SK-N-SH treated with all-trans-retinoic acid at 6 μM for 48 hours (cell line): ENCODE data around the gene TEAD3.
"Not testable (repeated sequence)": the region's sequence is repeated elsewhere in the genome, so short reads cannot be mapped to it uniquely, and the experiment has no call there.

Source experiments
- ATAC-seq: fragments of 200-7000 bp; cut with Tn5 transposase; 3 replicates; pipeline ENCODE4 v1.9.1; 2020; ENCODE audit warnings: mild to moderate bottlenecking, moderate library complexity
- ARNTL ChIP-seq: fragments of 450-650 bp; formaldehyde crosslinking; IDR thresholded peaks from 2 replicates; pipeline ENCODE4 v1.5.0; 2020; ENCODE audit warnings: low read depth, mild to moderate bottlenecking, moderate library complexity, borderline replicate concordance
- BACH2 ChIP-seq: fragments of 250-450 bp; sonication (Bioruptor Pico); IDR thresholded peaks from 2 replicates; pipeline ENCODE4 v1.9.0; 2021; ENCODE audit warnings: mild to moderate bottlenecking, borderline replicate concordance
- CSDC2 ChIP-seq: fragments of 250-450 bp; sonication (Bioruptor Pico); IDR thresholded peaks from 2 replicates; pipeline ENCODE4 v1.5.0; 2020; ENCODE audit warnings: mild to moderate bottlenecking, moderate library complexity
- CSRNP3 ChIP-seq: fragments of 250-450 bp; sonication (Bioruptor Pico); IDR thresholded peaks from 2 replicates; pipeline ENCODE4 v1.5.1; 2021; ENCODE audit warnings: mild to moderate bottlenecking, moderate library complexity
- ESRRG ChIP-seq: fragments of 250-450 bp; sonication (Bioruptor Pico); IDR thresholded peaks from 2 replicates; pipeline ENCODE4 v1.6.1; 2021; ENCODE audit warnings: mild to moderate bottlenecking
- GLIS3 ChIP-seq: fragments of 250-450 bp; sonication (Bioruptor Pico); IDR thresholded peaks from 2 replicates; pipeline ENCODE4 v1.5.0; 2020; ENCODE audit warnings: mild to moderate bottlenecking, moderate library complexity
- ISL1 ChIP-seq: fragments of 250-450 bp; sonication (Bioruptor Pico); IDR thresholded peaks from 2 replicates; pipeline ENCODE4 v2.1.2; 2022; ENCODE audit warnings: mild to moderate bottlenecking, moderate library complexity
- PATZ1 ChIP-seq: fragments of 250-450 bp; sonication (Bioruptor Pico); IDR thresholded peaks from 2 replicates; pipeline ENCODE4 v1.8.0; 2020; ENCODE audit warnings: mild to moderate bottlenecking, moderate library complexity, borderline replicate concordance
- POU6F1 ChIP-seq: fragments of 250-450 bp; sonication (Bioruptor Pico); IDR thresholded peaks from 2 replicates; pipeline ENCODE4 v1.8.0; 2021; ENCODE audit warnings: low read depth, mild to moderate bottlenecking, moderate library complexity, borderline replicate concordance
- PPARA ChIP-seq: fragments of 250-450 bp; sonication (Bioruptor Pico); IDR thresholded peaks from 2 replicates; pipeline ENCODE4 v1.5.0; 2020; ENCODE audit warnings: mild to moderate bottlenecking, borderline replicate concordance
- RARB ChIP-seq: fragments of 250-450 bp; sonication (Bioruptor Pico); IDR thresholded peaks from 2 replicates; pipeline ENCODE4 v1.8.0; 2021; ENCODE audit warnings: mild to moderate bottlenecking, moderate library complexity
- SNAI2 ChIP-seq: fragments of 250-450 bp; sonication (Bioruptor Pico); IDR thresholded peaks from 2 replicates; pipeline ENCODE4 v1.5.0; 2020; ENCODE audit warnings: mild to moderate bottlenecking, moderate library complexity
- TCF4 ChIP-seq: fragments of 250-450 bp; sonication (Bioruptor Pico); IDR thresholded peaks from 2 replicates; pipeline ENCODE4 v1.8.0; 2021; ENCODE audit warnings: mild to moderate bottlenecking, moderate library complexity, borderline replicate concordance
- ZC3H10 ChIP-seq: fragments of 250-450 bp; sonication (Bioruptor Pico); IDR thresholded peaks from 2 replicates; pipeline ENCODE4 v1.5.1; 2021; ENCODE audit warnings: mild to moderate bottlenecking, moderate library complexity
- ZFP3 ChIP-seq: fragments of 250-450 bp; sonication (Bioruptor Pico); IDR thresholded peaks from 2 replicates; pipeline ENCODE4 v1.5.0; 2020; ENCODE audit warnings: mild to moderate bottlenecking, moderate library complexity
- ZFP30 ChIP-seq: fragments of 450-650 bp; formaldehyde crosslinking; IDR thresholded peaks from 2 replicates; pipeline ENCODE4 v1.5.0; 2022; ENCODE audit warnings: mild to moderate bottlenecking, moderate library complexity
- ZNF70 ChIP-seq: fragments of 450-650 bp; formaldehyde crosslinking; IDR thresholded peaks from 2 replicates; pipeline ENCODE4 v1.5.0; 2020; ENCODE audit warnings: mild to moderate bottlenecking, moderate library complexity
- ZNF8 ChIP-seq: fragments of 450-650 bp; formaldehyde crosslinking; IDR thresholded peaks from 2 replicates; pipeline ENCODE4 v1.5.0; 2020; ENCODE audit warnings: mild to moderate bottlenecking, moderate library complexity
- TF ChIP-seq, protein P1 (sequence below): fragments of 250-450 bp; sonication (Bioruptor Pico); IDR thresholded peaks from 2 replicates; pipeline ENCODE4 v1.5.0; 2020; ENCODE audit warnings: mild to moderate bottlenecking, moderate library complexity
- TF ChIP-seq, protein P2 (sequence below): fragments of 250-450 bp; sonication (Bioruptor Pico); IDR thresholded peaks from 2 replicates; pipeline ENCODE4 v1.5.1; 2020; ENCODE audit warnings: low read depth, mild to moderate bottlenecking, moderate library complexity

The TEAD3 gene

DNA sequence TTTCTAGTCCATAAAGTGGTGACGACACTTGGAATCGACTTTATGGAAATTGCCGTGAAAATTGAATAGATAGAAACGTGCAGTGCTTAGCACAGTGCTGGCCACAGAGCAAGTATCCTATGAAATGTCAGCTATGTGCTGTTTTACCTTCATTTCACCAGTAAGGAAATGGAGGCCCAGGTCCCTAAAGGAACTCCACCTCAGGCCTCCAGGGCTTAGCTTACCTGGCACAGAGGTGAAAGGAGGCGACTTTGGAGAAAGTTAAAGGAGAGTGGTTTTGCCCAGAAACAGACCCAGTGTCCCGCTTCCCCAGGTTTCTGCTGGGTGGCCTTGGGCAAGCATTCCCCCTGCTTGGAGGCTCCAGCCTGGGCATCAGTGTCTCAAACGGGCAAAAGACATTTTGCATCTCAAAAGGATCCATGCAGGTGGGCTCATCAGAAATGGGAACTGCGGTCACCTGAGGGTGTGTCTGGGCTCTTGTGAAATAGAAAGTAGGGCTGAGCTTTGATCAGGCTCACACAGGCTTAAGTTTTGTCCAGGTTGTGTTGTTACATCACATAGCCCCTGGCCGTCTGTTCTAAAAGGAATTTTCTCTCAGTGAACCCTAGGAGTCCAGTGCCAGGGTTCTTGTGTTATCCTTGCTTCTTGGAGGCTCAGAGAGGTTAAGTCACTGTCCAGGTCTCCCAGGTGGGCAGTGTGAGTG lies 22.6 kb upstream of the TEAD3 start:
- no peak for TF ChIP-seq ISL1 (CRISPR knock-in tag)
- TF ChIP-seq BACH2 (CRISPR knock-in tag) = no peak
- TF ChIP-seq ESRRG (CRISPR knock-in tag) = no peak
- no peak for TF ChIP-seq ZNF70 (CRISPR knock-in tag)
- no peak for TF ChIP-seq RARB
- no peak for TF ChIP-seq CSRNP3
- TF ChIP-seq SNAI2 (CRISPR knock-in tag) = no peak
- TF ChIP-seq ZC3H10 (CRISPR knock-in tag) = no peak
- no peak for TF ChIP-seq ZFP3 (CRISPR knock-in tag)
- no peak for TF ChIP-seq ZNF8 (CRISPR knock-in tag)
- TF ChIP-seq CSDC2 (CRISPR knock-in tag) = no peak
- TF ChIP-seq POU6F1 = no peak
- TF ChIP-seq GLIS3 (CRISPR knock-in tag) = no peak
- TF ChIP-seq PPARA = no peak
- TF ChIP-seq ZFP30 = no peak
- TF ChIP-seq, protein P1, sequence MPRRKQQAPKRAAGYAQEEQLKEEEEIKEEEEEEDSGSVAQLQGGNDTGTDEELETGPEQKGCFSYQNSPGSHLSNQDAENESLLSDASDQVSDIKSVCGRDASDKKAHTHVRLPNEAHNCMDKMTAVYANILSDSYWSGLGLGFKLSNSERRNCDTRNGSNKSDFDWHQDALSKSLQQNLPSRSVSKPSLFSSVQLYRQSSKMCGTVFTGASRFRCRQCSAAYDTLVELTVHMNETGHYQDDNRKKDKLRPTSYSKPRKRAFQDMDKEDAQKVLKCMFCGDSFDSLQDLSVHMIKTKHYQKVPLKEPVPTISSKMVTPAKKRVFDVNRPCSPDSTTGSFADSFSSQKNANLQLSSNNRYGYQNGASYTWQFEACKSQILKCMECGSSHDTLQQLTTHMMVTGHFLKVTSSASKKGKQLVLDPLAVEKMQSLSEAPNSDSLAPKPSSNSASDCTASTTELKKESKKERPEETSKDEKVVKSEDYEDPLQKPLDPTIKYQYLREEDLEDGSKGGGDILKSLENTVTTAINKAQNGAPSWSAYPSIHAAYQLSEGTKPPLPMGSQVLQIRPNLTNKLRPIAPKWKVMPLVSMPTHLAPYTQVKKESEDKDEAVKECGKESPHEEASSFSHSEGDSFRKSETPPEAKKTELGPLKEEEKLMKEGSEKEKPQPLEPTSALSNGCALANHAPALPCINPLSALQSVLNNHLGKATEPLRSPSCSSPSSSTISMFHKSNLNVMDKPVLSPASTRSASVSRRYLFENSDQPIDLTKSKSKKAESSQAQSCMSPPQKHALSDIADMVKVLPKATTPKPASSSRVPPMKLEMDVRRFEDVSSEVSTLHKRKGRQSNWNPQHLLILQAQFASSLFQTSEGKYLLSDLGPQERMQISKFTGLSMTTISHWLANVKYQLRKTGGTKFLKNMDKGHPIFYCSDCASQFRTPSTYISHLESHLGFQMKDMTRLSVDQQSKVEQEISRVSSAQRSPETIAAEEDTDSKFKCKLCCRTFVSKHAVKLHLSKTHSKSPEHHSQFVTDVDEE = no peak
- no peak for ATAC-seq

- TF ChIP-seq ZNF8 (CRISPR knock-in tag) = no peak
- TF ChIP-seq, protein P1 = no peak
- TF ChIP-seq POU6F1 = no peak
- no peak for TF ChIP-seq TCF4
- no peak for TF ChIP-seq ZFP3 (CRISPR knock-in tag)
- no peak for TF ChIP-seq ESRRG (CRISPR knock-in tag)
- TF ChIP-seq GLIS3 (CRISPR knock-in tag) = no peak
- no peak for TF ChIP-seq PPARA
- no peak for TF ChIP-seq ZC3H10 (CRISPR knock-in tag)
- no peak for TF ChIP-seq ISL1 (CRISPR knock-in tag)
- TF ChIP-seq, protein P2, sequence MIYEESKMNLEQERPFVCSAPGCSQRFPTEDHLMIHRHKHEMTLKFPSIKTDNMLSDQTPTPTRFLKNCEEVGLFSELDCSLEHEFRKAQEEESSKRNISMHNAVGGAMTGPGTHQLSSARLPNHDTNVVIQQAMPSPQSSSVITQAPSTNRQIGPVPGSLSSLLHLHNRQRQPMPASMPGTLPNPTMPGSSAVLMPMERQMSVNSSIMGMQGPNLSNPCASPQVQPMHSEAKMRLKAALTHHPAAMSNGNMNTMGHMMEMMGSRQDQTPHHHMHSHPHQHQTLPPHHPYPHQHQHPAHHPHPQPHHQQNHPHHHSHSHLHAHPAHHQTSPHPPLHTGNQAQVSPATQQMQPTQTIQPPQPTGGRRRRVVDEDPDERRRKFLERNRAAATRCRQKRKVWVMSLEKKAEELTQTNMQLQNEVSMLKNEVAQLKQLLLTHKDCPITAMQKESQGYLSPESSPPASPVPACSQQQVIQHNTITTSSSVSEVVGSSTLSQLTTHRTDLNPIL = no peak
- no peak for TF ChIP-seq RARB
- TF ChIP-seq PATZ1 (CRISPR knock-in tag) = no peak
- no peak for TF ChIP-seq BACH2 (CRISPR knock-in tag)
- TF ChIP-seq ARNTL (CRISPR knock-in tag) = no peak
- ATAC-seq = no peak
These were observed 21.9 kb upstream of the TEAD3 start for GRCh38 chr6:35518566-35519312.

- ATAC-seq = not testable (repeated sequence)
These were observed 21.1 kb upstream of the TEAD3 start for GRCh38 chr6:35517978-35518377.
